ENCODE measurements around the gene KLK12.

The KLK12 gene

GRCh38 chr19:51044327-51044726 lies 9.5 kb upstream of the KLK12 start:
- DNase-seq = no peak

- no peak for DNase-seq
Observed at GRCh38 chr19:51043497-51043896, 8.7 kb upstream of the KLK12 start.

- no peak for DNase-seq
Observed at GRCh38 chr19:51040151-51040550, 5.3 kb upstream of the KLK12 start.

GRCh38 chr19:51036519-51036918 lies 1.7 kb upstream of the KLK12 start:
- DNase-seq = no peak

- DNase-seq = no peak
Observed at GRCh38 chr19:51031880-51032225, 2.9 kb downstream of the KLK12 start.

- no peak for DNase-seq
Observed at GRCh38 chr19:51031220-51031879, 3.5 kb downstream of the KLK12 start.

- no peak for DNase-seq
Observed at GRCh38 chr19:51030631-51031030, 4.2 kb downstream of the KLK12 start.

GRCh38 chr19:51029718-51030117 lies 5.1 kb downstream of the KLK12 start:
- peak in 1 of 2 experiments; percentile 27 for DNase-seq

GRCh38 chr19:51027873-51028272 lies 6.9 kb downstream of the KLK12 start:
- no peak for DNase-seq

GRCh38 chr19:51027126-51027806 lies 7.5 kb downstream of the KLK12 start:
- no peak for DNase-seq

GRCh38 chr19:51026554-51026831 lies 8.3 kb downstream of the KLK12 start, which contains the start of gene KLK11:
Gene KLK11 (minus strand): TSS chr19:51026616. CDS start chr19:51025631, 985 bp downstream.
- no peak for DNase-seq

GRCh38 chr19:51025809-51026553 lies 8.8 kb downstream of the KLK12 start:
- no peak for DNase-seq

- DNase-seq = no peak
Observed at GRCh38 chr19:51025401-51025800, 9.4 kb downstream of the KLK12 start.

- DNase-seq = no peak
Observed at GRCh38 chr19:51024924-51025323, 9.9 kb downstream of the KLK12 start.

- DNase-seq = no peak
Observed at GRCh38 chr19:51023946-51024345, 10.9 kb downstream of the KLK12 start.

- no peak for DNase-seq
Observed at GRCh38 chr19:51022526-51022925, 12.3 kb downstream of the KLK12 start.

GRCh38 chr19:51020988-51021651 lies 13.7 kb downstream of the KLK12 start:
- peak; percentile 12 to 60 for DNase-seq

- DNase-seq = no peak
Observed at GRCh38 chr19:51019544-51019925, 15.3 kb downstream of the KLK12 start, which contains the start of gene KLK10. Gene KLK10 (minus strand): TSS chr19:51019709. CDS start chr19:51019130, 579 bp downstream.

- peak in 1 of 2 experiments; percentile 27 for DNase-seq
Observed at GRCh38 chr19:51018745-51019543, 15.9 kb downstream of the KLK12 start.

- DNase-seq = peak; percentile 58 to 61
Observed at GRCh38 chr19:51016798-51017683, 17.8 kb downstream of the KLK12 start.

- no peak for DNase-seq
Observed at GRCh38 chr19:51015691-51016267, 19.0 kb downstream of the KLK12 start.
